Lung (tissue), 12 donors: ENCODE data around the gene TTI1. TPM values are rescaled to one million over a fixed set of nuclear protein-coding genes. Genes with fewer than 3 reads are reported as not detected.
A peak's percentile ranks its signal among the peaks of the same experiment; 100 is the strongest.

Source experiments
- ATAC-seq: fragments of 200-7000 bp; cut with Tn5 transposase; one replicate; pipeline ENCODE4 v1.9.1; 2020; ENCODE audit warnings: moderate number of reproducible peaks; ENCODE audit not compliant: insufficient read depth, low FRiP score
- DNase-seq, 3 donors: peaks; one replicate each; pipeline ENCODE4 v3.0.0-alpha.2; 2013 to 2017
- H3K27ac ChIP-seq, 2 donors: one replicate each; pipeline ENCODE4 v1.5.1; 2013; ENCODE audit warnings: mild to moderate bottlenecking in 2 of 2, moderate library complexity in 2 of 2, control low read depth in 1 of 2, inconsistent platforms in 1 of 2, low read depth in 1 of 2, low read length in 1 of 2
- H3K27me3 ChIP-seq, 3 donors: one replicate each; pipeline ENCODE4 v1.5.1; 2013; ENCODE audit warnings: low read length in 2 of 3; ENCODE audit not compliant: control insufficient read depth in 3 of 3, insufficient read depth in 3 of 3
- H3K36me3 ChIP-seq, 4 donors: one replicate each; pipeline ENCODE4 v1.5.1; 2013; ENCODE audit warnings: low read length in 4 of 4, mild to moderate bottlenecking in 1 of 4, moderate library complexity in 1 of 4; ENCODE audit not compliant: control insufficient read depth in 4 of 4, insufficient read depth in 4 of 4
- H3K4me1 ChIP-seq, 5 donors: one replicate each; pipeline ENCODE4 v1.5.1; 2013; ENCODE audit warnings: low read length in 5 of 5, mild to moderate bottlenecking in 2 of 5, moderate library complexity in 1 of 5; ENCODE audit not compliant: control insufficient read depth in 5 of 5, insufficient read depth in 5 of 5
- H3K4me3 ChIP-seq: one replicate; pipeline ENCODE4 v1.5.1; 2013; ENCODE audit warnings: mild to moderate bottlenecking, control low read depth, moderate library complexity
- H3K9ac ChIP-seq, 2 donors: one replicate each; pipeline ENCODE4 v1.5.1; 2013; ENCODE audit warnings: low read length in 2 of 2, control low read depth in 1 of 2; ENCODE audit not compliant: insufficient read depth in 1 of 2
- H3K9me3 ChIP-seq, 4 donors: one replicate each; pipeline ENCODE4 v1.5.1; 2013; ENCODE audit warnings: low read length in 3 of 4, mild to moderate bottlenecking in 1 of 4, moderate library complexity in 1 of 4; ENCODE audit not compliant: control insufficient read depth in 4 of 4, insufficient read depth in 3 of 4
- CTCF ChIP-seq: IDR thresholded peaks from 2 replicates; pipeline ENCODE4 v1.5.1; 2012; ENCODE audit warnings: mild to moderate bottlenecking; ENCODE audit errors: control extremely low read depth, extremely low read depth
- WGBS, 2 donors: extraction: QIAGEN DNeasy Blood & Tissue Kit; methylation state at CpG; one replicate each; pipeline ENCODE4 v1.1.7; 2013; 5-methylcytosine and 5-hydroxymethylcytosine counted together
- polyA plus RNA-seq, 2 donors: library from polyadenylated mRNA; stranded (reverse); fragments of 200-250 nt; gene quantifications; one replicate each; pipeline ENCODE4 v1.2.1, GENCODE V29; 2013
- total RNA-seq, 2 donors: library from RNA; depleted of rRNA in 1 of 2; stranded (reverse); fragments of >200 nt in 1 of 2; gene quantifications; one replicate each; pipeline ENCODE4 v1.2.1, GENCODE V29; 2014 to 2021
- donor health status: control.
- donor health status: control.
- donor health status: Bipolar disorder and iron deficiency.
- donor health status: healthy.
- donor health status: DM: yes; HTN: yes; CAD: no.

The TTI1 gene
- total and polyA plus RNA-seq, 4 donors: 6.7 to 33.8 (median 15.5) TPM

GRCh38 chr20:37986044-37986858 is 47.0 kb downstream of the TTI1 start:
- H3K9me3 ChIP-seq: peaks cover 0 to 2% (median 0%) of the 10 kb centered on the region in 4 donors
- H3K27ac ChIP-seq: peak overlapping the region; percentile 83 to 88
- TF ChIP-seq CTCF: no peak
- no peak overlapping the region for H3K9ac ChIP-seq
- ATAC-seq (no peak), DNase-seq (peak in 1 of 3 donors; percentile 14)
- no peaks in the 10 kb centered on the region for H3K27me3 ChIP-seq
- 68 to 80% methylated on average over 9 of the region's 9 CpGs for WGBS, 2 donors
- H3K36me3 ChIP-seq: peaks cover 0 to 13% (median 6%) of the 10 kb centered on the region in 4 donors
- H3K4me1 ChIP-seq: peaks cover 8 to 69% (median 54%) of the 10 kb centered on the region in 5 donors
- no peak overlapping the region for H3K4me3 ChIP-seq

- Histone ChIP-seq H3K27ac (peak overlapping the region; percentile 6 to 38), H3K4me1 (peaks cover 3 to 48% (median 37%) of the 10 kb centered on the region in 5 donors), H3K9me3 (peaks cover 0 to 2% (median 0%) of the 10 kb centered on the region in 4 donors), H3K27me3 (no peaks in the 10 kb centered on the region), H3K4me3 (no peak overlapping the region), H3K36me3 (peaks cover 0 to 14% (median 6%) of the 10 kb centered on the region in 4 donors), H3K9ac (no peak overlapping the region)
- 85 to 92% methylated on average over 14 of the region's 14 CpGs for WGBS, 2 donors
- ATAC-seq (no peak), DNase-seq (peak; percentile 51 to 78 (median 62))
- TF ChIP-seq CTCF: no peak
These were observed 49.1 kb downstream of the TTI1 start for GRCh38 chr20:37984018-37984785.

- H3K36me3 ChIP-seq: peaks cover 0 to 12% (median 4%) of the 10 kb centered on the region in 4 donors
- H3K9ac ChIP-seq: no peak overlapping the region
- no peak overlapping the region for H3K4me3 ChIP-seq
- TF ChIP-seq CTCF: no peak
- peaks cover 3 to 39% (median 28%) of the 10 kb centered on the region in 5 donors for H3K4me1 ChIP-seq
- H3K9me3 ChIP-seq: peaks cover 0 to 2% (median 0%) of the 10 kb centered on the region in 4 donors
- ATAC-seq: no peak
- H3K27ac ChIP-seq: no peak overlapping the region
- 91 to 92% methylated on average over 13 of the region's 13 CpGs for WGBS, 2 donors
- H3K27me3 ChIP-seq: no peaks in the 10 kb centered on the region
- DNase-seq: no peak
These were observed 50.0 kb downstream of the TTI1 start for GRCh38 chr20:37983286-37983685.
